GM12892 (cell line): ENCODE data around the gene MAN1B1.

Experiments used
- POLR2A ChIP-seq: IDR thresholded peaks from 2 replicates; pipeline ENCODE4 v1.6.1; 2011; ENCODE audit warnings: low read depth, low read length, control low read depth
- POLR2AphosphoS5 ChIP-seq: IDR thresholded peaks from 2 replicates; pipeline ENCODE4 v1.6.1; 2011; ENCODE audit warnings: low read depth, low read length, control low read depth

DNA sequence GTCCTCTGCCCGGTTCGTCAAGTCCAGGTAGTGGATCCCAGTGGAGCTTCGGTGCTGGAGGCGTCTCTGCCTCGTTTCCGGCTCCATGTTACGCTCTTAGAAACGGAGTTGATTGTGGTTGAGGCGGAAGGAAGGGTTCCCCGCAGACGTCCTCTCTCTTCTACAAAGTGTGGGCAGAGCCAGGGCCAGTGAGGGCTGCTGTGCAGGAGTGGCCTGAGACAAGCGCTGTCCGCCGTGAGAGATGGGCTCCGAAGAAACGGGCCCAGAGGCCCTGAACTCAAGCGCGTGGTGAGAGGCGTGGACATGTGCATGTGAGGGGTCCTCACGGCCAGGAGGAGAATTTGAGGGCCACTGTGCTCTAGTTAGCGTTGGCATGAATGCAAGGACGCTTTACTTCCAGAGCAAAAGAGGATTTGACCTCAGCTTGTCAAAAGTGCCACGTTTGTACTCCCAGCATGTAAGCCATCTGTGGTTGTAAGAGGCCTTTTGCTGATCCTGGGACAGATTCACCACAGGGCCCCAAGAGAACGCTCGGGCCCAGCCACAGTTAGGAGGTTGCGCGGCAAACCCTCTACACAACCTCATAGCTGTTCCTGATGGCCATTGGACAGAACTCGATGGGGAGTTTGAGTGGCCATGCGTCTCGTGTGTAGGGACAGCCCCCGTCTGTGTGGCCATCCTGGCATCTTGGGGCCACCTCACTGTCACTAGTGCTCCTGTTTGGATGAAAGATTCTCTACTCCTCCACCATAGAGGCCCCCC is 10.2 kb downstream of the MAN1B1 start:
- TF ChIP-seq POLR2AphosphoS5 (no peak), POLR2A (no peak)
